HepG2 (cell line): ENCODE results near the gene PAPPA. TPM values are rescaled to one million over a fixed set of nuclear protein-coding genes. Genes with fewer than 3 reads are reported as not detected.

Experiments used
- ARHGAP35 ChIP-seq: sonication (generic); formaldehyde crosslinking; IDR thresholded peaks from 2 replicates; pipeline ENCODE4 v1.9.0; 2022; ENCODE audit warnings: mild to moderate bottlenecking, inconsistent platforms, moderate library complexity, missing genetic modification reagents, borderline replicate concordance
- HOXD1 ChIP-seq: sonication (generic); formaldehyde crosslinking; IDR thresholded peaks from 2 replicates; pipeline ENCODE4 v1.5.0; 2020; ENCODE audit warnings: missing genetic modification reagents
- KDM6A ChIP-seq: IDR thresholded peaks from 2 replicates; pipeline ENCODE4 v1.6.1; 2016; ENCODE audit warnings: low read depth
- NFIB ChIP-seq: sonication (generic); formaldehyde crosslinking; IDR thresholded peaks from 2 replicates; pipeline ENCODE4 v1.9.0; 2021; ENCODE audit warnings: missing genetic modification reagents, mild to moderate bottlenecking, borderline replicate concordance
- SOX5 ChIP-seq: IDR thresholded peaks from 2 replicates; pipeline ENCODE4 v1.6.1; 2016; ENCODE audit warnings: borderline replicate concordance
- SRSF9 ChIP-seq: fragments of 200-400 bp; formaldehyde crosslinking; IDR thresholded peaks from 2 replicates; pipeline ENCODE4 v1.6.1; 2018; ENCODE audit warnings: borderline replicate concordance, mild to moderate bottlenecking, low read depth, low read length; ENCODE audit not compliant: insufficient read depth, poor library complexity, severe bottlenecking
- TAF1 ChIP-seq: sonication (generic); formaldehyde crosslinking; IDR thresholded peaks from 2 replicates; pipeline ENCODE4 v1.4.0; 2020; ENCODE audit warnings: missing genetic modification reagents
- TMF1 ChIP-seq: sonication (generic); formaldehyde crosslinking; IDR thresholded peaks from 2 replicates; pipeline ENCODE4 v1.8.1; 2022; ENCODE audit warnings: low read depth, missing genetic modification reagents
- ZFP1 ChIP-seq: IDR thresholded peaks from 2 replicates; pipeline ENCODE4 v1.6.1; 2016
- ZNF34 ChIP-seq: sonication (generic); formaldehyde crosslinking; IDR thresholded peaks from 2 replicates; pipeline ENCODE4 v1.4.0; 2020; ENCODE audit warnings: mild to moderate bottlenecking, missing genetic modification reagents, borderline replicate concordance
- ZNF792 ChIP-seq: IDR thresholded peaks from 2 replicates; pipeline ENCODE4 v1.6.1; 2016
- polyA plus RNA-seq, 8 experiments: library from polyadenylated mRNA; depleted of rRNA in 3 of 8; stranded (reverse) in 7 of 8; unstranded in 1 of 8; fragments of >200 nt; fragmentation: Illumina TruSeq in 4 of 8; extraction: Trizol in 4 of 8; gene quantifications; 2 replicates each; pipeline versions ENCODE4 v1.2.1 to v1.2.3, GENCODE V29; 2011 to 2016; ENCODE audit warnings: low read depth in 4 of 8, missing spikeins in 1 of 8, mixed read lengths in 1 of 8; ENCODE audit not compliant: insufficient read depth in 1 of 8
- total RNA-seq, 5 experiments: library from RNA; depleted of rRNA; stranded (reverse); fragments of >200 nt; fragmentation: Illumina TruSeq; extraction: Trizol; gene quantifications; 2 replicates each; pipeline ENCODE4 v1.2.3, GENCODE V29; 2016; ENCODE audit warnings: low read depth in 1 of 5
- TF ChIP-seq, protein P1 (sequence below): sonication (generic); formaldehyde crosslinking; IDR thresholded peaks from 2 replicates; pipeline ENCODE4 v1.5.0; 2020; ENCODE audit warnings: missing genetic modification reagents
- TF ChIP-seq, protein P2 (sequence below): sonication (generic); formaldehyde crosslinking; IDR thresholded peaks from 2 replicates; pipeline ENCODE4 v1.4.0; 2020; ENCODE audit warnings: missing genetic modification reagents, borderline replicate concordance
- TF ChIP-seq, protein P3 (sequence below): sonication (generic); formaldehyde crosslinking; IDR thresholded peaks from 2 replicates; pipeline ENCODE4 v1.5.0; 2020; ENCODE audit warnings: mild to moderate bottlenecking, missing genetic modification reagents
- TF ChIP-seq, protein P4 (sequence below): sonication (generic); formaldehyde crosslinking; IDR thresholded peaks from 2 replicates; pipeline ENCODE4 v1.5.0; 2020; ENCODE audit warnings: missing genetic modification reagents
- TF ChIP-seq, protein P5 (sequence below): sonication (generic); formaldehyde crosslinking; IDR thresholded peaks from 2 replicates; pipeline ENCODE4 v1.5.0; 2020; ENCODE audit warnings: mild to moderate bottlenecking, missing genetic modification reagents
- TF ChIP-seq, protein P6 (sequence below): sonication (generic); formaldehyde crosslinking; IDR thresholded peaks from 2 replicates; pipeline ENCODE4 v1.5.1; 2020; ENCODE audit warnings: missing genetic modification reagents, mild to moderate bottlenecking, borderline replicate concordance
- TF ChIP-seq, protein P7 (sequence below): conservative IDR thresholded peaks from 2 replicates; pipeline ENCODE4 v1.6.1; 2018; ENCODE audit warnings: missing genetic modification reagents

PAPPA gene
- total and polyA plus RNA-seq, 2 of the 13 experiments (the other 11 are each of a cell fraction or from before 2014, with no cell fraction given): 0.09 to 0.11 TPM

DNA sequence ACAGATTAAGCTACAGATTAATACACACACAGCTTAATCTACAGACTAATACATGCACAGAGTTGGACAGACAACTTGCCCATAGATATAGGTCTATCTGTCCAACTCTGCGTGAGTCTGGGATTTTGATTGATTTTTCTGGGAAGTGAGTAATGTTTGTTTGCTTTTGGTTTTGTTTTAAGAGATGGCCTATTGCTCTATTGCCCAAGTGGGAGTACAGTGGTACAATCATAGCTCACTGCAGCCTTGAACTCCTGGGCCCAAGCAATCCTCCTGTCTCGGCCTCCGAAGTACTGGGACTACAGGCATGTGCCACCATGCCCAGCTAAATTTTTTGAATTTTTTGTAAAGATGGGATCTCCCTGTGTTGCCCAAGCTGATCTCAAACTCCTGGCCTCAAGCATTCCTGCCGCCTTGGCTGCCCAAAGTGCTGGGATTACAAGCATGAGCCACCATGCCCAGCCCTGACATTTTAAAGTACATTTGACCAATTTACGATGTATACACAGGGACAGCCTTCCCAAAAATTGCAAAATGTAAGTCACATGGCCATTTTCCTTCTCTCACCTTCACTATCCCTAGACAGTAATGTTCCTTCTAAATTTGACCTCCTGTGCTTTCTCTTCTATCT is 50.8 kb downstream of the PAPPA start (continued):
- TF ChIP-seq SRSF9 (no peak), HOXD1 (CRISPR knock-in tag) (no peak), ZNF34 (CRISPR knock-in tag) (no peak), TMF1 (CRISPR knock-in tag) (no peak), TAF1 (CRISPR knock-in tag) (no peak), ZFP1 (CRISPR knock-in tag) (0 out of 2 replicates have a peak, but pooled peaks have one; percentile 30), ZNF792 (CRISPR knock-in tag) (peak; percentile 84; the same call in 1 of the 2 replicates), SOX5 (CRISPR knock-in tag) (peak; percentile 82), ARHGAP35 (CRISPR knock-in tag) (no peak), KDM6A (CRISPR knock-in tag) (no peak), NFIB (CRISPR knock-in tag) (no peak)
- TF ChIP-seq, protein P1, sequence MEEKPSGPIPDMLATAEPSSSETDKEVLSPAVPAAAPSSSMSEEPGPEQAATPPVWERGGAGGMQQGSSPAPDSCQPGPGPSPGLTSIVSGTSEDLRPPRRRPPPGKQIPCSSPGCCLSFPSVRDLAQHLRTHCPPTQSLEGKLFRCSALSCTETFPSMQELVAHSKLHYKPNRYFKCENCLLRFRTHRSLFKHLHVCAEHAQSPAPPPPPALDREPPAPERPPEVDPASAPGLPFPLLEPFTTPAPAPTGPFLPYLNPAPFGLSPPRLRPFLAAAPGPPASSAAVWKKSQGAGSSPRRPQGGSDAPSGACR (CRISPR knock-in tag): no peak
- TF ChIP-seq, protein P2, sequence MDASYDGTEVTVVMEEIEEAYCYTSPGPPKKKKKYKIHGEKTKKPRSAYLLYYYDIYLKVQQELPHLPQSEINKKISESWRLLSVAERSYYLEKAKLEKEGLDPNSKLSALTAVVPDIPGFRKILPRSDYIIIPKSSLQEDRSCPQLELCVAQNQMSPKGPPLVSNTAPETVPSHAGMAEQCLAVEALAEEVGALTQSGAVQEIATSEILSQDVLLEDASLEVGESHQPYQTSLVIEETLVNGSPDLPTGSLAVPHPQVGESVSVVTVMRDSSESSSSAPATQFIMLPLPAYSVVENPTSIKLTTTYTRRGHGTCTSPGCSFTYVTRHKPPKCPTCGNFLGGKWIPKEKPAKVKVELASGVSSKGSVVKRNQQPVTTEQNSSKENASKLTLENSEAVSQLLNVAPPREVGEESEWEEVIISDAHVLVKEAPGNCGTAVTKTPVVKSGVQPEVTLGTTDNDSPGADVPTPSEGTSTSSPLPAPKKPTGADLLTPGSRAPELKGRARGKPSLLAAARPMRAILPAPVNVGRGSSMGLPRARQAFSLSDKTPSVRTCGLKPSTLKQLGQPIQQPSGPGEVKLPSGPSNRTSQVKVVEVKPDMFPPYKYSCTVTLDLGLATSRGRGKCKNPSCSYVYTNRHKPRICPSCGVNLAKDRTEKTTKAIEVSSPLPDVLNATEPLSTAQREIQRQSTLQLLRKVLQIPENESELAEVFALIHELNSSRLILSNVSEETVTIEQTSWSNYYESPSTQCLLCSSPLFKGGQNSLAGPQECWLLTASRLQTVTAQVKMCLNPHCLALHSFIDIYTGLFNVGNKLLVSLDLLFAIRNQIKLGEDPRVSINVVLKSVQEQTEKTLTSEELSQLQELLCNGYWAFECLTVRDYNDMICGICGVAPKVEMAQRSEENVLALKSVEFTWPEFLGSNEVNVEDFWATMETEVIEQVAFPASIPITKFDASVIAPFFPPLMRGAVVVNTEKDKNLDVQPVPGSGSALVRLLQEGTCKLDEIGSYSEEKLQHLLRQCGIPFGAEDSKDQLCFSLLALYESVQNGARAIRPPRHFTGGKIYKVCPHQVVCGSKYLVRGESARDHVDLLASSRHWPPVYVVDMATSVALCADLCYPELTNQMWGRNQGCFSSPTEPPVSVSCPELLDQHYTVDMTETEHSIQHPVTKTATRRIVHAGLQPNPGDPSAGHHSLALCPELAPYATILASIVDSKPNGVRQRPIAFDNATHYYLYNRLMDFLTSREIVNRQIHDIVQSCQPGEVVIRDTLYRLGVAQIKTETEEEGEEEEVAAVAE: no peak
- TF ChIP-seq, protein P3, sequence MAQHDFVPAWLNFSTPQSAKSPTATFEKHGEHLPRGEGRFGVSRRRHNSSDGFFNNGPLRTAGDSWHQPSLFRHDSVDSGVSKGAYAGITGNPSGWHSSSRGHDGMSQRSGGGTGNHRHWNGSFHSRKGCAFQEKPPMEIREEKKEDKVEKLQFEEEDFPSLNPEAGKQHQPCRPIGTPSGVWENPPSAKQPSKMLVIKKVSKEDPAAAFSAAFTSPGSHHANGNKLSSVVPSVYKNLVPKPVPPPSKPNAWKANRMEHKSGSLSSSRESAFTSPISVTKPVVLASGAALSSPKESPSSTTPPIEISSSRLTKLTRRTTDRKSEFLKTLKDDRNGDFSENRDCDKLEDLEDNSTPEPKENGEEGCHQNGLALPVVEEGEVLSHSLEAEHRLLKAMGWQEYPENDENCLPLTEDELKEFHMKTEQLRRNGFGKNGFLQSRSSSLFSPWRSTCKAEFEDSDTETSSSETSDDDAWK (CRISPR knock-in tag): no peak
- TF ChIP-seq, protein P4, sequence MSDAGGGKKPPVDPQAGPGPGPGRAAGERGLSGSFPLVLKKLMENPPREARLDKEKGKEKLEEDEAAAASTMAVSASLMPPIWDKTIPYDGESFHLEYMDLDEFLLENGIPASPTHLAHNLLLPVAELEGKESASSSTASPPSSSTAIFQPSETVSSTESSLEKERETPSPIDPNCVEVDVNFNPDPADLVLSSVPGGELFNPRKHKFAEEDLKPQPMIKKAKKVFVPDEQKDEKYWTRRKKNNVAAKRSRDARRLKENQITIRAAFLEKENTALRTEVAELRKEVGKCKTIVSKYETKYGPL (CRISPR knock-in tag): no peak
- TF ChIP-seq, protein P5, sequence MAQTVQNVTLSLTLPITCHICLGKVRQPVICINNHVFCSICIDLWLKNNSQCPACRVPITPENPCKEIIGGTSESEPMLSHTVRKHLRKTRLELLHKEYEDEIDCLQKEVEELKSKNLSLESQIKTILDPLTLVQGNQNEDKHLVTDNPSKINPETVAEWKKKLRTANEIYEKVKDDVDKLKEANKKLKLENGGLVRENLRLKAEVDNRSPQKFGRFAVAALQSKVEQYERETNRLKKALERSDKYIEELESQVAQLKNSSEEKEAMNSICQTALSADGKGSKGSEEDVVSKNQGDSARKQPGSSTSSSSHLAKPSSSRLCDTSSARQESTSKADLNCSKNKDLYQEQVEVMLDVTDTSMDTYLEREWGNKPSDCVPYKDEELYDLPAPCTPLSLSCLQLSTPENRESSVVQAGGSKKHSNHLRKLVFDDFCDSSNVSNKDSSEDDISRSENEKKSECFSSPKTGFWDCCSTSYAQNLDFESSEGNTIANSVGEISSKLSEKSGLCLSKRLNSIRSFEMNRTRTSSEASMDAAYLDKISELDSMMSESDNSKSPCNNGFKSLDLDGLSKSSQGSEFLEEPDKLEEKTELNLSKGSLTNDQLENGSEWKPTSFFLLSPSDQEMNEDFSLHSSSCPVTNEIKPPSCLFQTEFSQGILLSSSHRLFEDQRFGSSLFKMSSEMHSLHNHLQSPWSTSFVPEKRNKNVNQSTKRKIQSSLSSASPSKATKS: no peak
- TF ChIP-seq, protein P6, sequence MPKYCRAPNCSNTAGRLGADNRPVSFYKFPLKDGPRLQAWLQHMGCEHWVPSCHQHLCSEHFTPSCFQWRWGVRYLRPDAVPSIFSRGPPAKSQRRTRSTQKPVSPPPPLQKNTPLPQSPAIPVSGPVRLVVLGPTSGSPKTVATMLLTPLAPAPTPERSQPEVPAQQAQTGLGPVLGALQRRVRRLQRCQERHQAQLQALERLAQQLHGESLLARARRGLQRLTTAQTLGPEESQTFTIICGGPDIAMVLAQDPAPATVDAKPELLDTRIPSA (CRISPR knock-in tag): no peak
- TF ChIP-seq, protein P7, sequence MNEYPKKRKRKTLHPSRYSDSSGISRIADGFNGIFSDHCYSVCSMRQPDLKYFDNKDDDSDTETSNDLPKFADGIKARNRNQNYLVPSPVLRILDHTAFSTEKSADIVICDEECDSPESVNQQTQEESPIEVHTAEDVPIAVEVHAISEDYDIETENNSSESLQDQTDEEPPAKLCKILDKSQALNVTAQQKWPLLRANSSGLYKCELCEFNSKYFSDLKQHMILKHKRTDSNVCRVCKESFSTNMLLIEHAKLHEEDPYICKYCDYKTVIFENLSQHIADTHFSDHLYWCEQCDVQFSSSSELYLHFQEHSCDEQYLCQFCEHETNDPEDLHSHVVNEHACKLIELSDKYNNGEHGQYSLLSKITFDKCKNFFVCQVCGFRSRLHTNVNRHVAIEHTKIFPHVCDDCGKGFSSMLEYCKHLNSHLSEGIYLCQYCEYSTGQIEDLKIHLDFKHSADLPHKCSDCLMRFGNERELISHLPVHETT (CRISPR knock-in tag): no peak
